ENCODE measurements around the gene KRTAP10-1. TPM values are rescaled to one million over a fixed set of nuclear protein-coding genes. Genes with fewer than 3 reads are reported as not detected.

Gene KRTAP10-1
- total and polyA plus RNA-seq, 2 of the 8 experiments (the other 6 are each of a cell fraction or from before 2014, with no cell fraction given): 0.08 TPM; not detected in 1

DNA sequence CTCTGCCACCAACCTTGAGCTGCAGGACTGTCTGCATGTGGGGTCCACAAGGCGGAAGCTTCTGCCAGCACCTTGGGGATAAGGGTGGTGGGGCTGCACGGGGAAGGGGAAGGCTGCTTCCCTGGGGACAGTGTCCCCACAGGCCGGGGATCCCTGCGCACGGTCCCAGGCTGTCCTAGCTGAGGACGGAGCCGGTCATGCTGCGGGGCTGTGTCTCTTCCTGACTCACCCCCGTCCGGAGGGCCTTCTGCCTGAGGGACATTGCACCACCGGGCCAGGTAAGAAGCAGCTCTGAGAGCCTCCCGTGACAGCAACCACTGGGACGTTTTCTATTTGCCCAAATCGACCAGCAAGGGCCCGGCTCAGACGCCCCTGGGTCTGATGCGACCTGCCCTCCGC lies 29.9 kb downstream of the KRTAP10-1 start:
- H3K27ac ChIP-seq (ENCODE audit: low read depth, low read length): no peak overlapping the region

More for the DNA sequence above, 29.9 kb downstream of the KRTAP10-1 start:
- 81% methylated on average over 14 of the region's 18 CpGs; no CpG with 5 or more reads in 1 of the 2 experiments for WGBS, 2 experiments (ENCODE audit: extremely low coverage in 1 of 2, insufficient coverage in 1 of 2, insufficient read length in 1 of 2, insufficient replicate concordance in 2 of 2, low coverage in 1 of 2, low lambda C conversion rate in 2 of 2, missing lambda C conversion rate in 1 of 2)
- Histone ChIP-seq H4K5ac (ENCODE audit: insufficient read length, low read depth, low read length) (no peak overlapping the region), H3K79me1 (ENCODE audit: low read depth, low read length) (no peaks in the 10 kb centered on the region), H3K36me3 (ENCODE audit: control insufficient read depth in 2 of 4, insufficient read depth in 4 of 4, low read length in 3 of 4) (peaks cover 0 to 8% (median 8%) of the 10 kb centered on the region in 4 experiments; a peak in 4 of 8 replicates), H2BK120ac (replicated peaks; ENCODE audit: low read depth, low read length) (no peak overlapping the region), H3K23ac (ENCODE audit: insufficient read length) (no peak overlapping the region), H3K9me3 (ENCODE audit: insufficient read depth in 2 of 2, low read depth in 1 of 2, low read length in 1 of 2) (no peaks in the 10 kb centered on the region), H3K56ac (replicated peaks; ENCODE audit: insufficient read length, low read depth, low read length) (no peak overlapping the region), H3K23me2 (ENCODE audit: low read depth, low read length) (0 out of 2 replicates have a peak, but pooled peaks cover 2% of the 10 kb centered on the region), H4K8ac (ENCODE audit: extremely low read depth, insufficient read depth, low read length) (no peak overlapping the region), H4K91ac (replicated peaks; ENCODE audit: insufficient read length, low read length) (no peak overlapping the region), H3K4me2 (ENCODE audit: insufficient read depth in 1 of 2, low read depth in 2 of 2, low read length in 2 of 2) (peak overlapping the region in 1 of 2 experiments; percentile 59; a peak in 1 of 4 replicates), H3K27me3 (replicated peaks in 1 of 4; ENCODE audit: control insufficient read depth in 3 of 4, extremely low read depth in 1 of 4, insufficient read depth in 3 of 4, low read length in 3 of 4) (no peaks in the 10 kb centered on the region), H3K4me3 (ENCODE audit: extremely low read depth in 1 of 4, insufficient read depth in 2 of 4, low read depth in 3 of 4, low read length in 4 of 4) (no peak overlapping the region), H2BK15ac (ENCODE audit: low read length) (no peak overlapping the region), H3K4ac (replicated peaks; ENCODE audit: insufficient read length, low read depth, low read length) (no peak overlapping the region), H3K18ac (ENCODE audit: extremely low read depth, low read length) (no peak overlapping the region; the same call in 1 of the 2 replicates), H2AK5ac (ENCODE audit: low read depth, low read length) (no peak overlapping the region), H2AFZ (ENCODE audit: low read length) (no peak overlapping the region), H3K9ac (replicated peaks in 1 of 4; ENCODE audit: extremely low read depth in 1 of 4, low read depth in 3 of 4, low read length in 3 of 4) (no peak overlapping the region), H3K14ac (ENCODE audit: insufficient read length) (no peak overlapping the region), H2BK20ac (ENCODE audit: low read length) (peak overlapping the region; percentile 61; the same call in 1 of the 2 replicates), H3K4me1 (replicated peaks in 1 of 4; ENCODE audit: control insufficient read depth in 3 of 4, insufficient read depth in 4 of 4, low read length in 3 of 4) (no peaks in the 10 kb centered on the region; a peak in 3 of 7 replicates), H3K79me2 (ENCODE audit: control insufficient read depth in 1 of 2, insufficient read depth in 2 of 2, low read length in 2 of 2) (no peaks in the 10 kb centered on the region), H2BK12ac (ENCODE audit: low read depth, low read length) (no peak overlapping the region), H2BK5ac (ENCODE audit: low read depth, low read length) (no peak overlapping the region), H4K20me1 (replicated peaks in 1 of 2; ENCODE audit: control insufficient read depth in 1 of 2, insufficient read depth in 2 of 2, low read length in 2 of 2) (peaks cover 3 to 6% of the 10 kb centered on the region in 2 experiments)
- ChIA-PET CTCF (ENCODE audit: partially characterized antibody) (interaction anchor here (0.7 to 4.0 kb wide), 35 partner anchors 8 to 289 kb away, joined by 3 to 21 read pairs (median 5); partner anchors contain the start of gene TSPEAR), POLR2A (ENCODE audit: partially characterized antibody) (interaction anchor here (0.8 to 1.9 kb wide), 3 partner anchors 11 to 196 kb away, joined by 3 to 7 read pairs (median 5); no protein-coding TSS in a partner anchor)
- no peak for TF ChIP-seq KDM4A (IDR thresholded peaks at IDR 0.05; ENCODE audit: low read depth, low read length, severe bottlenecking)
- no peak for TF ChIP-seq BCL11A (IDR thresholded peaks at IDR 0.05; ENCODE audit: low read depth in 2 of 2, low read length in 2 of 2)
- TF ChIP-seq SAP30 (IDR thresholded peaks at IDR 0.05; ENCODE audit: insufficient read depth, insufficient replicate concordance, low read length): no peak
- no peak for TF ChIP-seq POU5F1 (IDR thresholded peaks at IDR 0.05; ENCODE audit: low read depth, low read length)
- TF ChIP-seq, protein P1, sequence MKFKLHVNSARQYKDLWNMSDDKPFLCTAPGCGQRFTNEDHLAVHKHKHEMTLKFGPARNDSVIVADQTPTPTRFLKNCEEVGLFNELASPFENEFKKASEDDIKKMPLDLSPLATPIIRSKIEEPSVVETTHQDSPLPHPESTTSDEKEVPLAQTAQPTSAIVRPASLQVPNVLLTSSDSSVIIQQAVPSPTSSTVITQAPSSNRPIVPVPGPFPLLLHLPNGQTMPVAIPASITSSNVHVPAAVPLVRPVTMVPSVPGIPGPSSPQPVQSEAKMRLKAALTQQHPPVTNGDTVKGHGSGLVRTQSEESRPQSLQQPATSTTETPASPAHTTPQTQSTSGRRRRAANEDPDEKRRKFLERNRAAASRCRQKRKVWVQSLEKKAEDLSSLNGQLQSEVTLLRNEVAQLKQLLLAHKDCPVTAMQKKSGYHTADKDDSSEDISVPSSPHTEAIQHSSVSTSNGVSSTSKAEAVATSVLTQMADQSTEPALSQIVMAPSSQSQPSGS (IDR thresholded peaks at IDR 0.05; ENCODE audit: low read length): no peak
- no peak for TF ChIP-seq HDAC6 (IDR thresholded peaks at IDR 0.05; ENCODE audit: low read depth, low read length)
- no peak for TF ChIP-seq SP2 (IDR thresholded peaks at IDR 0.05; ENCODE audit: low read length)
- no peak for TF ChIP-seq JUN (IDR thresholded peaks at IDR 0.05; ENCODE audit: low read depth, low read length)
- TF ChIP-seq EGR1 (IDR thresholded peaks at IDR 0.05; ENCODE audit: borderline replicate concordance, low read depth, low read length): no peak
- FAIRE-seq: no peak
- no peak for DNase-seq (ENCODE audit: low read depth in 1 of 2, low spot score in 2 of 2)

Measured in H1 (cell line).